ENCODE results near the gene UMPS.

DNA sequence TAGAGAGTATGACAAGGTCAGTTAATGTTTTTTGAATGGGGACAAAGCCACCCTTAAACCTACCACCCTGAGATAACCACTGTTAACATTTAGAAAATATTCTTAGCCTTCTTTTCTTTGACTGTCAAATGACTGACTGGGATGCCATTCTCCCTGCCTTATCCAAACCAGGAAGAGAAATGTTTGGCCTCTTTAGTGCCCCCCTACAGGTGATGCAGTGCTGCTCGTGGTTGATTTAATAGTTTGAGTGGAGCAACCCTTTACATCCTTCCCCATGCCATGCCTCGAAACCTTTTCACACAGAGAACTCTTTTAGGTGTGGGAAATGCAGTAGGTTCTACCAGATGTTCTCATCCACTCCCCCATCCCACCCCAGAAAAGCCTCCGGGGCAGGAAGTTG, 38.7 kb upstream of the UMPS start:
- TF ChIP-seq, protein P1, sequence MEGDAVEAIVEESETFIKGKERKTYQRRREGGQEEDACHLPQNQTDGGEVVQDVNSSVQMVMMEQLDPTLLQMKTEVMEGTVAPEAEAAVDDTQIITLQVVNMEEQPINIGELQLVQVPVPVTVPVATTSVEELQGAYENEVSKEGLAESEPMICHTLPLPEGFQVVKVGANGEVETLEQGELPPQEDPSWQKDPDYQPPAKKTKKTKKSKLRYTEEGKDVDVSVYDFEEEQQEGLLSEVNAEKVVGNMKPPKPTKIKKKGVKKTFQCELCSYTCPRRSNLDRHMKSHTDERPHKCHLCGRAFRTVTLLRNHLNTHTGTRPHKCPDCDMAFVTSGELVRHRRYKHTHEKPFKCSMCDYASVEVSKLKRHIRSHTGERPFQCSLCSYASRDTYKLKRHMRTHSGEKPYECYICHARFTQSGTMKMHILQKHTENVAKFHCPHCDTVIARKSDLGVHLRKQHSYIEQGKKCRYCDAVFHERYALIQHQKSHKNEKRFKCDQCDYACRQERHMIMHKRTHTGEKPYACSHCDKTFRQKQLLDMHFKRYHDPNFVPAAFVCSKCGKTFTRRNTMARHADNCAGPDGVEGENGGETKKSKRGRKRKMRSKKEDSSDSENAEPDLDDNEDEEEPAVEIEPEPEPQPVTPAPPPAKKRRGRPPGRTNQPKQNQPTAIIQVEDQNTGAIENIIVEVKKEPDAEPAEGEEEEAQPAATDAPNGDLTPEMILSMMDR (IDR thresholded peaks at IDR 0.05), result no peak
- TF ChIP-seq POLR2AphosphoS5 (IDR thresholded peaks at IDR 0.05), result no peak
- no peak for TF ChIP-seq EP300 (IDR thresholded peaks at IDR 0.05)

Measured in suprapubic skin (tissue), 4 donors.